GM12878 (cell line): ENCODE measurements around the gene CDK3.

Experiments
- BCL11A ChIP-seq: IDR thresholded peaks from 2 replicates; pipeline ENCODE4 v1.6.1; 2011; ENCODE audit warnings: low read depth, low read length
- EED ChIP-seq: sonication (generic); IDR thresholded peaks from 2 replicates; pipeline ENCODE4 v1.6.1; 2016; ENCODE audit warnings: antibody characterized with exemption, low read depth
- MAX ChIP-seq: IDR thresholded peaks from 2 replicates; pipeline ENCODE4 v1.6.1; 2012; ENCODE audit warnings: low read depth, low read length, improper control_type of control experiment
- PRDM15 ChIP-seq: fragments of 450-650 bp; formaldehyde crosslinking; IDR thresholded peaks from 2 replicates; pipeline ENCODE4 v1.4.0; 2020; ENCODE audit warnings: mild to moderate bottlenecking, moderate library complexity
- REST ChIP-seq: IDR thresholded peaks from 2 replicates; pipeline ENCODE4 v1.6.1; 2012; ENCODE audit warnings: mild to moderate bottlenecking, low read depth, low read length
- SIX5 ChIP-seq: IDR thresholded peaks from 2 replicates; pipeline ENCODE4 v1.6.1; 2011; ENCODE audit warnings: mild to moderate bottlenecking, low read depth, low read length, moderate library complexity; ENCODE audit not compliant: severe bottlenecking
- TAF1 ChIP-seq: IDR thresholded peaks from 2 replicates; pipeline ENCODE4 v1.6.1; 2011; ENCODE audit warnings: mild to moderate bottlenecking, low read depth, low read length, borderline replicate concordance
- TBL1XR1 ChIP-seq: IDR thresholded peaks from 2 replicates; pipeline ENCODE4 v1.6.1; 2012; ENCODE audit warnings: low read depth, low read length, improper control_type of control experiment
- USF2 ChIP-seq: IDR thresholded peaks from 2 replicates; pipeline ENCODE4 v1.6.1; 2011; ENCODE audit warnings: low read depth, low read length, improper control_type of control experiment, borderline replicate concordance
- WRNIP1 ChIP-seq: IDR thresholded peaks from 2 replicates; pipeline ENCODE4 v1.6.1; 2011; ENCODE audit warnings: low read depth, low read length, improper control_type of control experiment, borderline replicate concordance
- TF ChIP-seq, protein P1 (sequence below), 3 experiments: IDR thresholded peaks in 2 of 3; conservative IDR thresholded peaks in 1 of 3; 2 replicates each; pipeline ENCODE4 v1.5.1; 2011; ENCODE audit warnings: low read depth in 3 of 3, low read length in 3 of 3, mild to moderate bottlenecking in 3 of 3, control low read depth in 2 of 3, moderate library complexity in 2 of 3, inconsistent platforms in 1 of 3, mixed read lengths in 1 of 3; ENCODE audit not compliant: control insufficient read depth in 2 of 3, insufficient read depth in 1 of 3; ENCODE audit errors: extremely low read depth in 1 of 3
- TF ChIP-seq, protein P2 (sequence below): IDR thresholded peaks from 2 replicates; pipeline ENCODE4 v1.6.1; 2011; ENCODE audit warnings: borderline replicate concordance, low read depth, mild to moderate bottlenecking, moderate library complexity, mixed read lengths, low read length; ENCODE audit not compliant: insufficient read depth; ENCODE audit errors: extremely low read length

DNA sequence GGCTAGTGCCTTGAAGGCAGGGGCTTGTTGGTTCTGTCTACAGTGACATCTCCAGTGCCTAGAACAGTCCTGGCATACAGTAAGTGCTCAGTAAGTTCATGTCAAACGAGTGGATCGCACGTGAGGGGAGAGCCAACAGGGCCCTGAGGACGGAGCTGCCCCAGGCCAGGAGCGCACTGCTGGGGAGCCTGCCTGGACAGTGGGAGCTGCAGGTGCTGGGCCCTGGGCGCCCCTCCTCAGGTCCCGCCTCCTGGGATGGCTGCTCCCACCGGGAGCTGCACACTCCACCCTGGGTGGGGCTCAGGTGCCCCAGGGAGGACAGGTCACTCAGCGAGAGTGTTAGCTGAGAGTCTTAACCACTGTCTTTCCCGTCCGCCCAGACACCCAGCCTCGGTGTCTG, 24.6 kb downstream of the CDK3 start:
- no peak for TF ChIP-seq TAF1
- TF ChIP-seq TBL1XR1: no peak
- TF ChIP-seq USF2: no peak
- TF ChIP-seq PRDM15 (CRISPR knock-in tag): no peak
- TF ChIP-seq, protein P1, sequence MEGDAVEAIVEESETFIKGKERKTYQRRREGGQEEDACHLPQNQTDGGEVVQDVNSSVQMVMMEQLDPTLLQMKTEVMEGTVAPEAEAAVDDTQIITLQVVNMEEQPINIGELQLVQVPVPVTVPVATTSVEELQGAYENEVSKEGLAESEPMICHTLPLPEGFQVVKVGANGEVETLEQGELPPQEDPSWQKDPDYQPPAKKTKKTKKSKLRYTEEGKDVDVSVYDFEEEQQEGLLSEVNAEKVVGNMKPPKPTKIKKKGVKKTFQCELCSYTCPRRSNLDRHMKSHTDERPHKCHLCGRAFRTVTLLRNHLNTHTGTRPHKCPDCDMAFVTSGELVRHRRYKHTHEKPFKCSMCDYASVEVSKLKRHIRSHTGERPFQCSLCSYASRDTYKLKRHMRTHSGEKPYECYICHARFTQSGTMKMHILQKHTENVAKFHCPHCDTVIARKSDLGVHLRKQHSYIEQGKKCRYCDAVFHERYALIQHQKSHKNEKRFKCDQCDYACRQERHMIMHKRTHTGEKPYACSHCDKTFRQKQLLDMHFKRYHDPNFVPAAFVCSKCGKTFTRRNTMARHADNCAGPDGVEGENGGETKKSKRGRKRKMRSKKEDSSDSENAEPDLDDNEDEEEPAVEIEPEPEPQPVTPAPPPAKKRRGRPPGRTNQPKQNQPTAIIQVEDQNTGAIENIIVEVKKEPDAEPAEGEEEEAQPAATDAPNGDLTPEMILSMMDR (IDR thresholded peaks at IDR 0.05 in 2 of 3, conservative IDR thresholded peaks at IDR 0.05 in 1 of 3; ENCODE audit: control insufficient read depth in 2 of 3, extremely low read depth in 1 of 3, insufficient read depth in 1 of 3, low read depth in 3 of 3, low read length in 3 of 3): no peak
- no peak for TF ChIP-seq BCL11A
- TF ChIP-seq, protein P2, sequence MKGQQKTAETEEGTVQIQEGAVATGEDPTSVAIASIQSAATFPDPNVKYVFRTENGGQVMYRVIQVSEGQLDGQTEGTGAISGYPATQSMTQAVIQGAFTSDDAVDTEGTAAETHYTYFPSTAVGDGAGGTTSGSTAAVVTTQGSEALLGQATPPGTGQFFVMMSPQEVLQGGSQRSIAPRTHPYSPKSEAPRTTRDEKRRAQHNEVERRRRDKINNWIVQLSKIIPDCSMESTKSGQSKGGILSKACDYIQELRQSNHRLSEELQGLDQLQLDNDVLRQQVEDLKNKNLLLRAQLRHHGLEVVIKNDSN: no peak
- no peak for TF ChIP-seq MAX
- no peak for TF ChIP-seq REST
- no peak for TF ChIP-seq SIX5
- TF ChIP-seq EED: no peak
- no peak for TF ChIP-seq WRNIP1
